Renal cortical epithelial cell (primary cell): ENCODE results near the gene THBS1. TPM values are rescaled to one million over a fixed set of nuclear protein-coding genes. Genes with fewer than 3 reads are reported as not detected.
A peak's percentile ranks its signal among the peaks of the same experiment; 100 is the strongest.

Experiments
- DNase-seq: peaks from one replicate; pipeline ENCODE4 v3.0.0-alpha.2; 2011; ENCODE audit warnings: low read depth
- total RNA-seq: library from RNA; depleted of rRNA; stranded (reverse); fragments of >200 nt; gene quantifications from 2 replicates; pipeline ENCODE4 v1.2.3, GENCODE V29; 2014

Gene THBS1
- total RNA-seq, 1 donor from 2014 or later: 2,616 TPM

GRCh38 chr15:39573844-39574243, 7.0 kb upstream of the THBS1 start:
- no peak for DNase-seq

GRCh38 chr15:39574427-39574826, 6.5 kb upstream of the THBS1 start:
- no peak for DNase-seq

- DNase-seq: no peak
These were observed 5.7 kb upstream of the THBS1 start for GRCh38 chr15:39575180-39575579.

DNA sequence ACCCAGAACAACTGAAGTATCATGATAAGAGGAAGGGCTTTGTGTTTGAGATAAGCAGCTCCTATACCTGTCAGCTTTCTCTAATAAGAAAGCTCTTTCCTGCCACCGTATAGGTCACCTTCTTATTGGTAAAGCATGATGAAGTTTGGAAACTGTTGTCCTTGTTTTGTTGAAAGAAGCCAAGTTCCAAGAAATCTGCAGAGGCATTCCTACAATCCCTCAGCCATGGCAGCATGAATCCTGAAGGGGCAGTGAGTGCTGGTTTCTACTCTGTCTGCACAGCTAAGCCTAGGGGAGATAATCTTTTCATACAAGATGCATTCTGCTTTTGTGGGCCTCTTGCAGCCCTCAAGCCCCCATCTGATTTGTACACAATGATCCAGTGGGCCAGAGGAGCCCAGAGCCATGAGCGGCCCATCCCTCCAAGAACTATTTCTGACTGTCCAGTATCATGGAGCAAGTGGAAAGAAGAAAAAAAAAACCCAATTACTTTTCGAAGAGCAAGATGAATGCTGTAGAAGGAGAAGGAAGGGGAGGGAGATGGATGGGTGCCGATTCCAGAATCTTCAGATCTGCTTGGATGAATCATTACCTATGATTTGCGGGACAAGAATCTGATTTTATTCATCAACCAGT, 1.9 kb upstream of the THBS1 start:
- DNase-seq: peak; percentile 53

DNA sequence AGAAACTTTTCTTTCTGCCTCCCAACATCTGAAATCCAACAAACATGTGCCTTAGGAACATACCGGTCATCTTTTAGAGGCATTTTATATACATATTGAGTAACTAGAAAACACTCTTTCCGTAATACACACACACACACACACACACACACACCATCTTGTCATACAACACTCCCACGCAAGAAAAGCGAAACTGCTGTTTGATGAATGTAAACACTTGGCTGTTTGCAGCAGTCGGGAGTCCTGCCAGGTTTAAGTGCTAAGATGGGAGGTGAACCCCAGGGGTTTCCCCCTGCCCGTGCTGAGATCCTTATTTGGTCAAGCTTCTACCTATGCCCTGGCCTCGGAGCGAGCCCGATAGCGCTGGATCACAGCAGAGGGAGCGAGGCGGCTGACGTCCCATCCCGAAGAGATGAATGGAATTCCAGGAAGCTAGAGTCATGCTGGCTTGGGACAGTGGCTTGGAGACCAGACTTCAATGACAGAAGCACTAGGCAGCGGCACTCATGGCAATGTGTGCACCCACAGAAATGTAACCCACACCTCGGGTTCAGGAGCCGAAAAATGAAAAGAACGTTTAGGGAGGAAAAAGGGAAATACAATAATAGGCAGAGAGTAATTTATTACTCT, 1.3 kb upstream of the THBS1 start:
- peak; percentile 90 for DNase-seq

DNA sequence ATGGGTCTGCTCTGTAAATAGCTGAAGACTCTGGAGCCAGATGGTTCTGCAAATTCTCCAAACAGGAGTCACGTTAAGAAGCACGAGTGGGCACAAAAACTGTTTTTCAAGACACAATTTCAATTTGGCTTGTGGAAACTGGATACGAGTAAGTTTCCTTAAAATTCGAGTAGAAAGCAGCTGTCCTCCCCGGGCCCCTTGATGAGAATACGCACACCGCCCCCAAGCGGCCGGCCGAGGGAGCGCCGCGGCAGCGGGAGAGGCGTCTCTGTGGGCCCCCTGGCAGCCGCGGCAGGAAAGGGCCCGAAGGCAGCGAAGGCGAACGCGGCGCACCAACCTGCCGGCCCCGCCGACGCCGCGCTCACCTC, 778 bp upstream of the THBS1 start:
- peak; percentile 72 for DNase-seq

DNA sequence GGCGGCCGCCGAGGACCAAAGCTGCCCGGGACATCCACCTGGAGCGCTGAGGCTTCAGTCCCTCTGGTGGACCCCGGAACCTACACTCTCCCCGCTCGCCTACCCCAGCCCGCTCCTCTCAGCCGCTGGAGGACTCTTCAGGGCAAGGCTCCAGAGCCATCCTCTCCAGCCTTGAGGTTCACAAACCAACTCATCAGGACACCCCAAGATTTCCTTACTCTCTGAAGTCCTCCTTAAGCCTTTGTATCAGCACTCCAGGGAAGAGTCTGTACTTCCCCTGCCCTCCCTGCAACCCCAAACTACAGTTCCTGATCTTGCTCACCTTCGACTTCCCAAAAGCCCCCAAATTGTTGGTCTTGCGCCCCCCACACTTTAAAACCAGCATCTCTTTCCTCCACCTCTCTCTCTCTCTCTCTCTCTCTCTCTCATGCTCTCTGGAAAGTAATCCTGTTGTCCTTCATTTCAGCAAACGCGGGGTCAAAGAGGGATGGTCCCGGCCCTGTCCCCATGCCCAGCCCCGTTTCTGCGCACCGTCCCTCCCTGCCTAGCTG, 438 bp downstream of the THBS1 start:
- no peak for DNase-seq

GRCh38 chr15:39581793-39582285, 960 bp downstream of the THBS1 start:
- DNase-seq: peak; percentile 53

GRCh38 chr15:39582286-39582976, 1.6 kb downstream of the THBS1 start:
- DNase-seq: no peak

DNA sequence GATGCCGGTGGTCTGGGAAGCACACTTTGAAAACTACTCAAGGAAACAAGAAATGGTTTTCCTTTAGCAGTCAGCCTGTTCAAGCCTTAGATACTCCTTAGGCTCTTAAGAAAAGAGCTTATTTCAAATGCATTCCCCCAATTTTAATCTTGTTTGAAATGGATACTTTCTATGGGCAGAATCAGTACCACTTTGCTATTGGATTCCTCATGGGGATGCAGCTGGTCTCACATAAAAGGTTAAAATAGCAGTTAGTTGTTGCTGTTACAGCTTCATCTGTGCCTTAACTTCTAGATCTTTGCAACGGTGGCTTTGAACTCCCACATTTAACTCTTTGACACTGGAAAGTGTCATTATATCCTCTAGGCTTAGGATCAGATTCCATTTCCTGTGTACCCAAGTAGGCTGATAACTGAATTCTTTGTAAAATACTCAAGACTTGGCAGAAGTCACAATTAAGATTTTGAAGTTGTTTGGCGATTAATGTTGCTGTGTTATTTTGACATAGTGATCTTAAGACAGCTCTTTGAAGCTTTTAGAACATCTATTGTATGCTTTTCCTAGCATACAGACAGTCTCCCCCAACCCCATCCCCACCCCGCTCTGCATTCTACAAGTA, 2.2 kb downstream of the THBS1 start:
- DNase-seq: no peak

DNA sequence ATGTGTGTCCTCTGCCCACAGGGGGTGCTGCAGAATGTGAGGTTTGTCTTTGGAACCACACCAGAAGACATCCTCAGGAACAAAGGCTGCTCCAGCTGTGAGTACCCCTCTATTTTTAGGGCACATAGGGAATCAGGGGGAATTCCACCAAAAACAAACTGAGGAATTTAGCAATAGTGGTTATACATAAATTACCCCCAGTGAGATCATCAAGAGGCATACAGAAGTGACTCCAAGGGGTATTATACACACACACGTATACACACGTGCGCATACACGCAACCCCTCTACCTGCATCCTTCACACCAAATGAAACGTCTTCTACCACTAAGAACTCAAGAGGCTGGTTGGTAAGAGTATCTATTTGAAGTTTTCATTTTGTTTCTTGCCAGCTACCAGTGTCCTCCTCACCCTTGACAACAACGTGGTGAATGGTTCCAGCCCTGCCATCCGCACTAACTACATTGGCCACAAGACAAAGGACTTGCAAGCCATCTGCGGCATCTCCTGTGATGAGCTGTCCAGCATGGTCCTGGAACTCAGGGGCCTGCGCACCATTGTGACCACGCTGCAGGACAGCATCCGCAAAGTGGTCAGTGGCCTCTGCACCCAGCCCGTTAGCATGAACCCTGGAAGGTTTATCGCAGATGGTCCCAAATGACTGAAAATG, 2.9 kb downstream of the THBS1 start:
- DNase-seq: peak; percentile 51

DNA sequence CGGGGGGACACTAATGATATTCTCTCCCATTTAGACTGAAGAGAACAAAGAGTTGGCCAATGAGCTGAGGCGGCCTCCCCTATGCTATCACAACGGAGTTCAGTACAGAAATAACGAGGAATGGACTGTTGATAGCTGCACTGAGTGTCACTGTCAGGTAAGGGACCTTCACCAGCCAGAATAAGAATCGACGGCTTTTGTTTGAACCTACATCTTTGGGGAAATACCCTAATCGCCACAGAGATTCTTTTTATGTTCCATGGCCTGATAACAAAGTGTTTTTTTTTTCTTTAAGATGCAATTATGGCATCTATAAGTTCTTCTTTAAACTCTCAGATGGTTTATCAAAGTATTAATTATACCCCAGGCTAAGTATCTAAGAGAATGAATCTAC, 3.4 kb downstream of the THBS1 start:
- no peak for DNase-seq

DNA sequence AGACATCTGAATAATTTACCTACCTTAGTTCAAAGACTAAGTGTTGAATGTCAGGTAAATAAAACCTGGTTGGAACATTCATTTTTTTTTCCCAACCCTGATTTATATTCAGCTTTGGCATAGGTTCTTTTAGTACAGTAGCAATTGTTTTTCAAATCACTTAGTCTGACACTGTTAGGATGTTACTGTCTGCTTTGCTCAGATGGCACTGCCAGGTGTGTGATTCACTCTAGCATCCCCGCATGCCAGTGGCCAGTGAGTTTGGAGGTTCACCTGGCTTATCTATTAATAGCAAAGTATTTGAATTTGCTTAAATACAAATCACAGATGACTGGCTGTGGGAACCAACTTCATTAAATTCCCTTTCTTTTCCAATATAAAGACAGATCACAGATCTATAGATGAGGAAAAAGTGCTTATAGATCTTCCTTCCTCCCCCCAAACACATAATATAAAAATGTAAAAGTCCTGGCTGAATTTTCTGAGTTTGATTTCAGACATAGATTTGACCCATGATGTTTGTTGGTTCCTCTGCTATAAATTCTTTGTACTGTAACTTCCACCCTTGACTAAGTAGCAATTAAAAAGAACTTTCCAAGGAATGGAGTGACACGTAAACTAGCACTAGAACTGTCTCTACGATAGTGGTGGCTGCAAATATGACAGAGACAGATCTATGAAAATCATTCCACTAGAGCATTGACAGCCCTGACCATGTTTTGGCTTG, 3.9 kb downstream of the THBS1 start:
- no peak for DNase-seq

DNA sequence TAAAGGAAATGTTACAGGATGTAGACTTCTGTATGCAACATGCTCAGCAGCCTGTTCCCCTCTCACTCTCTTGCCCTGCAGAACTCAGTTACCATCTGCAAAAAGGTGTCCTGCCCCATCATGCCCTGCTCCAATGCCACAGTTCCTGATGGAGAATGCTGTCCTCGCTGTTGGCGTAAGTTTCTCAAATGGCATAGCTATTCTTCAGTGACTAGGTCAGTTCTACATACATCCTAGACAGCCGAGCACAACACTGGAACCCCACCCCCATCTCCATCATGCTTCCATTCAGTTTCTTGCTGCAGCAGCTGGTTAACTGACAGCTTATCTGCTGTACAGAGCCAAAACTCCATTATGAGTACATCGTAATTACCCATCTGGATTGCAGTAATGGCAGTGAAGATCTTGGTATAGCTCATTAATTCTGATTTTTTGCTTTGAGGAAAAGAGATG, 4.5 kb downstream of the THBS1 start:
- DNase-seq: no peak

- DNase-seq: no peak
These were observed 5.0 kb downstream of the THBS1 start for GRCh38 chr15:39585871-39586301.

GRCh38 chr15:39586387-39587095, 5.7 kb downstream of the THBS1 start:
- no peak for DNase-seq

GRCh38 chr15:39587096-39587721, 6.3 kb downstream of the THBS1 start:
- no peak for DNase-seq

DNA sequence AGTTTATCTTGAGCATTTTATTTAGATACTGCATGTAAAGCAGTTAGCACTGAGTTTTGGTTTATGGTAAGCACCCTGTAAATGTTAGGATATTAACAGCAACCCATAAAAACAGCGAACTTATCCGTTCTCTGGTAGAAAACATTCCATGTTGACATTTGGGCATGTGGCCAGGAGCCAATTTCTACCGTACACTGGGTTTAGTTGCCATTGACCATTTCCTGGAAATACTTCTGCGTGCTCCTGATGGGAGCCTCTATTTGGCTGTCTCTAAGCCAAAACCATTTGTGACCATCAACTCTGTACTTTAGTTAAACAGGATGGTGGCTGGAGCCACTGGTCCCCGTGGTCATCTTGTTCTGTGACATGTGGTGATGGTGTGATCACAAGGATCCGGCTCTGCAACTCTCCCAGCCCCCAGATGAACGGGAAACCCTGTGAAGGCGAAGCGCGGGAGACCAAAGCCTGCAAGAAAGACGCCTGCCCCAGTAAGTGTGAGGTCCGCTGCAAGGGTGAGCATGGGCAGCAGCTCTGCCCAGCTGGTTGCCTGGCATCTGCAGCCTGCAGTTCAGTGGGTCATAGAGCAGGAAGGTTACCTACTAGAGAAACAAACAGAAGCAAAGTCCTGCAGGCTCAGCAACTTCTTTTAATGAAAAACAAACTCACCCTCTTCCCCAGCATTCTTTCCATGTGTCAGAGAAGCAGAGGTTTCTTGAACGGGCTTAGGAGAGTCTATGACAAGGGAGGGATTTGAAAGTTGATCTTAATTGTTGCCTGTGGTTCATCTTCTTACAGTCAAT, 7.1 kb downstream of the THBS1 start:
- DNase-seq: no peak
